ENCODE data around the gene ERCC6. TPM values are rescaled to one million over a fixed set of nuclear protein-coding genes. Genes with fewer than 3 reads are reported as not detected.

Gene ERCC6
- 6.3 and 11.1 TPM in 2 replicates for total RNA-seq

DNA sequence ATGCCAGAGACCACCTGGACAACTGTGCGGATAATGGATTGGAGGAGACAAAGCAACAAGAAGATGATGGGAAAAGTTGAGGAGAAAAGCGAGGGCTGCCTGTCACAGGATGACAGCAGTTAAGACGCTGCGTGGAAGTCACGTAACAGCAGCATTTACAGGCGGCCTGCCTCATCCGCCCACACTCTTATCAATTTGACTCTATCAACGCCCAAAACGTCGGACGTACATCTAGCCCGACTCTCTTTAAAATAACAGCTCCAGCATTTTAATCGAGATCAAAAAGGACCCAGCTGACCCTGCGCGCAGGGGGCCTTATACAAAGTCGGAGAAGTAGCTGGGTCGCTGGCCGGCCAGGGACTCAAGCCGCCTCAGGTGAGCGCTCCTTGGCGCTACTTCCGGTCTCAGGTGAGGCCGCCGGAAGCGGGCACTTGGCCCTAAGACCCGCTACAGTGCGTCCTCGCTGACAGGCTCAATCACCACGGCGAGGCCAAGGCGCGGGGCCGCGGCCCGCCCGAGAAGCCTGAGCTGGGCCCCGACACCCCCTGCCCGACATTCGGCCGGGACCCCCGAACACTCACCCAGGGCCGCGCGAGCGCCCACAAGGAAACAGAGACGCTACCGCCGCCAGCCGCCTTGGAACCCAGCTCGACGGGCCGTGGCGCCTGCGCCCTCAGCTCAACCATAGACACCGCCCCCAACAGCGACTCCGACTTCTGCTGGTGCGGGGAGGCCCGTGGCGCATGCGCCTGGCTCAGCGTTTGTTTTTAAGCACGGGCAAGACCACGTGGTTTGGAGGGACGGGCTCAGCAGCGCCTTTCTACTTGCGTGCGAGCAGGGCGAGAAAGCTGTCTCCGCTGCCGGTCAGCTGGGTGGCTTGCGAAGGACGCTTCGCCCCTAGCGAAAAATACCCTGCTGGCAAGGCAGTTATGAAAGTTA lies at the start of gene ERCC6:
TSS of gene ERCC6 (minus strand) at position 741 of the 939 bp plus-strand sequence.

Other genes starting within 250 kb of the ERCC6 start
- not detected in 2 replicates for gene C10orf71, start 240.0 kb downstream of the ERCC6 start, total RNA-seq
- gene DRGX, start 143.0 kb downstream of the ERCC6 start, total RNA-seq, result not detected in 2 replicates
- gene SLC18A3, start 71.2 kb upstream of the ERCC6 start, total RNA-seq, result not detected in 2 replicates
- not detected in 2 replicates for gene CHAT, start 74.9 kb upstream of the ERCC6 start, total RNA-seq
- not detected in 2 replicates for gene C10orf53, start 140.5 kb upstream of the ERCC6 start, total RNA-seq
- gene OGDHL, start 223.2 kb upstream of the ERCC6 start, total RNA-seq, result not detected in 2 replicates

Measured in mammary microvascular endothelial cell (primary cell).